ENCODE data around the gene IGFBP6.
"Not testable (repeated sequence)": the region's sequence is repeated elsewhere in the genome, so short reads cannot be mapped to it uniquely, and the experiment has no call there.

IGFBP6 gene

GRCh38 chr12:53096759-53097158 lies 708 bp upstream of the IGFBP6 start:
- no peak for DNase-seq (ENCODE audit: low read depth in 2 of 2)

GRCh38 chr12:53097207-53097563 lies 282 bp upstream of the IGFBP6 start:
- no peak for DNase-seq (ENCODE audit: low read depth in 2 of 2)

GRCh38 chr12:53098354-53098981 lies 1.0 kb downstream of the IGFBP6 start:
- peak; percentile 54 to 61 for DNase-seq (ENCODE audit: low read depth in 2 of 2)

- peak; percentile 88 to 89 for DNase-seq (ENCODE audit: low read depth in 2 of 2)
Measured at GRCh38 chr12:53099071-53099882, 1.8 kb downstream of the IGFBP6 start.

- no peak for DNase-seq (ENCODE audit: low read depth in 2 of 2)
Measured at GRCh38 chr12:53100466-53101151, 3.1 kb downstream of the IGFBP6 start.

GRCh38 chr12:53101266-53101665 lies 3.8 kb downstream of the IGFBP6 start:
- no peak for DNase-seq (ENCODE audit: low read depth in 2 of 2)

- DNase-seq (ENCODE audit: low read depth in 2 of 2): no peak
Measured at GRCh38 chr12:53101931-53102781, 4.7 kb downstream of the IGFBP6 start.

GRCh38 chr12:53102883-53103807 lies 5.7 kb downstream of the IGFBP6 start, which contains the start of gene SOAT2:
Gene SOAT2, plus strand, starts transcription at chr12:53103486. Its CDS starts 92 bp downstream, at chr12:53103578.
- DNase-seq (ENCODE audit: low read depth in 2 of 2): no peak

- DNase-seq (ENCODE audit: low read depth in 2 of 2): no peak
Measured at GRCh38 chr12:53103860-53104305, 6.4 kb downstream of the IGFBP6 start.

- DNase-seq (ENCODE audit: low read depth in 2 of 2): no peak
Measured at GRCh38 chr12:53105256-53105655, 7.8 kb downstream of the IGFBP6 start.

- no peak for DNase-seq (ENCODE audit: low read depth in 2 of 2)
Measured at GRCh38 chr12:53105712-53106439, 8.4 kb downstream of the IGFBP6 start.

- no peak for DNase-seq (ENCODE audit: low read depth in 2 of 2)
Measured at GRCh38 chr12:53107122-53107521, 9.7 kb downstream of the IGFBP6 start.

- not testable (repeated sequence) for DNase-seq (ENCODE audit: low read depth in 2 of 2)
Measured at GRCh38 chr12:53112431-53112830, 15.0 kb downstream of the IGFBP6 start.

- DNase-seq (ENCODE audit: low read depth in 2 of 2): no peak
Measured at GRCh38 chr12:53113136-53113705, 15.8 kb downstream of the IGFBP6 start.

GRCh38 chr12:53113951-53114350 lies 16.5 kb downstream of the IGFBP6 start:
- no peak for DNase-seq (ENCODE audit: low read depth in 2 of 2)

GRCh38 chr12:53115112-53115890 lies 17.8 kb downstream of the IGFBP6 start:
- DNase-seq (ENCODE audit: low read depth in 2 of 2): no peak

- DNase-seq (ENCODE audit: low read depth in 2 of 2): no peak
Measured at GRCh38 chr12:53115891-53116648, 18.6 kb downstream of the IGFBP6 start.

GRCh38 chr12:53118751-53119300 lies 21.4 kb downstream of the IGFBP6 start:
- DNase-seq (ENCODE audit: low read depth in 2 of 2): no peak
